Panc1 (cell line): ENCODE data around the gene ERCC1. TPM values are rescaled to one million over a fixed set of nuclear protein-coding genes. Genes with fewer than 3 reads are reported as not detected.
A peak's percentile ranks its signal among the peaks of the same experiment; 100 is the strongest.

ENCODE experiments used
- ATAC-seq: fragments of 200-7000 bp; cut with Tn5 transposase; 2 replicates; pipeline ENCODE4 v1.9.1; 2020; ENCODE audit warnings: mild to moderate bottlenecking, moderate library complexity
- BruUV-seq: library from RNA; stranded (reverse); fragments of 400-500 nt; replicated peaks from 2 replicates; lab custom pipeline; 2021; lab: Mats Ljungman, UMichigan
- CTCF ChIA-PET: fragments of 300-600 bp; sonication (Branson Sonifier 250); formaldehyde crosslinking; loops from one replicate; lab custom pipeline; 2022; ENCODE audit warnings: antibody characterized with exemption; lab: Charles Lee
- POLR2A ChIA-PET: fragments of 300-600 bp; sonication (Branson Sonifier 250); formaldehyde crosslinking; loops from one replicate; lab custom pipeline; 2022; ENCODE audit warnings: antibody characterized with exemption; lab: Charles Lee
- DNase-seq: peaks from one replicate; pipeline ENCODE4 v3.0.0-alpha.2; 2010; ENCODE audit warnings: low read depth, low spot score
- H3K27ac ChIP-seq: 2 replicates; pipeline ENCODE4 v1.5.1; 2011; ENCODE audit warnings: mild to moderate bottlenecking, low read length, inconsistent platforms
- H3K27me3 ChIP-seq: fragments of 200-500 bp; sonication (Bioruptor generic); 2 replicates; pipeline ENCODE4 v1.6.0; 2014; ENCODE audit warnings: low read length, inconsistent platforms; ENCODE audit not compliant: control insufficient read depth, insufficient read depth
- H3K36me3 ChIP-seq: fragments of 200-500 bp; sonication (Bioruptor generic); 2 replicates; pipeline ENCODE4 v1.5.1; 2014; ENCODE audit warnings: inconsistent platforms, mild to moderate bottlenecking, low read length, moderate library complexity; ENCODE audit not compliant: control insufficient read depth, insufficient read depth
- H3K4me1 ChIP-seq: 2 replicates; pipeline ENCODE4 v1.5.1; 2011; ENCODE audit warnings: inconsistent platforms, mild to moderate bottlenecking, low read length, moderate library complexity; ENCODE audit not compliant: control insufficient read depth, insufficient read depth
- H3K4me3 ChIP-seq, 2 experiments: 2 replicates each; pipeline ENCODE4 v1.5.1; 2011 to 2012; ENCODE audit warnings: low read depth in 2 of 2, low read length in 2 of 2, mild to moderate bottlenecking in 2 of 2, inconsistent platforms in 1 of 2, moderate library complexity in 1 of 2
- H3K9me3 ChIP-seq: fragments of 200-500 bp; sonication (Bioruptor generic); 2 replicates; pipeline ENCODE4 v1.5.1; 2014; ENCODE audit warnings: low read depth, mild to moderate bottlenecking, inconsistent platforms, low read length, moderate library complexity; ENCODE audit not compliant: control insufficient read depth, insufficient read depth
- POLR2AphosphoS5 ChIP-seq: IDR thresholded peaks from 2 replicates; pipeline ENCODE4 v1.6.1; 2012; ENCODE audit warnings: mild to moderate bottlenecking, low read depth, low read length, moderate library complexity
- SIN3A ChIP-seq: IDR thresholded peaks from 2 replicates; pipeline ENCODE4 v1.6.1; 2012; ENCODE audit warnings: low read depth, mild to moderate bottlenecking, low read length, moderate library complexity, borderline replicate concordance; ENCODE audit not compliant: insufficient read depth
- TCF7L2 ChIP-seq: IDR thresholded peaks from 2 replicates; pipeline ENCODE4 v1.6.1; 2011; ENCODE audit warnings: mild to moderate bottlenecking, low read depth, low read length, inconsistent platforms
- in situ Hi-C: cut with HindIII; loops from 2 replicates; pipeline ENCODE4 v1.10.0; 2016; ENCODE audit warnings: low sequenced_read_pairs, low pct_unique_long_range_greater_than_20kb
- intact Hi-C: fragments of 100-400 bp; cut with micrococcal nuclease; formaldehyde crosslinking; loops from one replicate; pipeline ENCODE4 v1.10.0; 2022; ENCODE audit not compliant: unreplicated experiment
- total RNA-seq: library from RNA; stranded (reverse); gene quantifications from one replicate; pipeline ENCODE4 v1.2.1, GENCODE V29; 2021; ENCODE audit not compliant: unreplicated experiment
- TF ChIP-seq, protein P1 (sequence below), 2 experiments: IDR thresholded peaks; 2 replicates each; pipeline ENCODE4 v1.6.1; 2011 to 2012; ENCODE audit warnings: low read depth in 2 of 2, control low read depth in 1 of 2, low read length in 1 of 2, mild to moderate bottlenecking in 1 of 2, moderate library complexity in 1 of 2; ENCODE audit not compliant: insufficient read depth in 1 of 2
- TF ChIP-seq, protein P2 (sequence below): fragments of 450-650 bp; IDR thresholded peaks from 2 replicates; pipeline ENCODE4 v1.5.1; 2017; ENCODE audit warnings: mild to moderate bottlenecking

ERCC1 gene
- total RNA-seq, 1 experiment from 2014 or later: 80.3 TPM

- no peaks in the 10 kb centered on the region for H3K4me1 ChIP-seq
- no peaks in the 10 kb centered on the region for H3K27me3 ChIP-seq
- no peaks in the 10 kb centered on the region for H3K9me3 ChIP-seq
- H3K4me3 ChIP-seq: no peak overlapping the region
- DNase-seq: no peak
- H3K36me3 ChIP-seq: no peaks in the 10 kb centered on the region; the same call in 1 of the 2 replicates
- no peak for ATAC-seq
- in situ Hi-C loops: no loop called here
- no peak overlapping the region for H3K27ac ChIP-seq
- POLR2A ChIA-PET: no interaction called here
- CTCF ChIA-PET: no interaction called here
- BruUV-seq: no TSS peak
- TF ChIP-seq POLR2AphosphoS5 (no peak), TCF7L2 (no peak), SIN3A (no peak)
- TF ChIP-seq, protein P1, sequence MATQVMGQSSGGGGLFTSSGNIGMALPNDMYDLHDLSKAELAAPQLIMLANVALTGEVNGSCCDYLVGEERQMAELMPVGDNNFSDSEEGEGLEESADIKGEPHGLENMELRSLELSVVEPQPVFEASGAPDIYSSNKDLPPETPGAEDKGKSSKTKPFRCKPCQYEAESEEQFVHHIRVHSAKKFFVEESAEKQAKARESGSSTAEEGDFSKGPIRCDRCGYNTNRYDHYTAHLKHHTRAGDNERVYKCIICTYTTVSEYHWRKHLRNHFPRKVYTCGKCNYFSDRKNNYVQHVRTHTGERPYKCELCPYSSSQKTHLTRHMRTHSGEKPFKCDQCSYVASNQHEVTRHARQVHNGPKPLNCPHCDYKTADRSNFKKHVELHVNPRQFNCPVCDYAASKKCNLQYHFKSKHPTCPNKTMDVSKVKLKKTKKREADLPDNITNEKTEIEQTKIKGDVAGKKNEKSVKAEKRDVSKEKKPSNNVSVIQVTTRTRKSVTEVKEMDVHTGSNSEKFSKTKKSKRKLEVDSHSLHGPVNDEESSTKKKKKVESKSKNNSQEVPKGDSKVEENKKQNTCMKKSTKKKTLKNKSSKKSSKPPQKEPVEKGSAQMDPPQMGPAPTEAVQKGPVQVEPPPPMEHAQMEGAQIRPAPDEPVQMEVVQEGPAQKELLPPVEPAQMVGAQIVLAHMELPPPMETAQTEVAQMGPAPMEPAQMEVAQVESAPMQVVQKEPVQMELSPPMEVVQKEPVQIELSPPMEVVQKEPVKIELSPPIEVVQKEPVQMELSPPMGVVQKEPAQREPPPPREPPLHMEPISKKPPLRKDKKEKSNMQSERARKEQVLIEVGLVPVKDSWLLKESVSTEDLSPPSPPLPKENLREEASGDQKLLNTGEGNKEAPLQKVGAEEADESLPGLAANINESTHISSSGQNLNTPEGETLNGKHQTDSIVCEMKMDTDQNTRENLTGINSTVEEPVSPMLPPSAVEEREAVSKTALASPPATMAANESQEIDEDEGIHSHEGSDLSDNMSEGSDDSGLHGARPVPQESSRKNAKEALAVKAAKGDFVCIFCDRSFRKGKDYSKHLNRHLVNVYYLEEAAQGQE (IDR thresholded peaks at IDR 0.05; ENCODE audit: insufficient read depth in 1 of 2, low read depth in 2 of 2, low read length in 1 of 2): no peak
- TF ChIP-seq, protein P2, sequence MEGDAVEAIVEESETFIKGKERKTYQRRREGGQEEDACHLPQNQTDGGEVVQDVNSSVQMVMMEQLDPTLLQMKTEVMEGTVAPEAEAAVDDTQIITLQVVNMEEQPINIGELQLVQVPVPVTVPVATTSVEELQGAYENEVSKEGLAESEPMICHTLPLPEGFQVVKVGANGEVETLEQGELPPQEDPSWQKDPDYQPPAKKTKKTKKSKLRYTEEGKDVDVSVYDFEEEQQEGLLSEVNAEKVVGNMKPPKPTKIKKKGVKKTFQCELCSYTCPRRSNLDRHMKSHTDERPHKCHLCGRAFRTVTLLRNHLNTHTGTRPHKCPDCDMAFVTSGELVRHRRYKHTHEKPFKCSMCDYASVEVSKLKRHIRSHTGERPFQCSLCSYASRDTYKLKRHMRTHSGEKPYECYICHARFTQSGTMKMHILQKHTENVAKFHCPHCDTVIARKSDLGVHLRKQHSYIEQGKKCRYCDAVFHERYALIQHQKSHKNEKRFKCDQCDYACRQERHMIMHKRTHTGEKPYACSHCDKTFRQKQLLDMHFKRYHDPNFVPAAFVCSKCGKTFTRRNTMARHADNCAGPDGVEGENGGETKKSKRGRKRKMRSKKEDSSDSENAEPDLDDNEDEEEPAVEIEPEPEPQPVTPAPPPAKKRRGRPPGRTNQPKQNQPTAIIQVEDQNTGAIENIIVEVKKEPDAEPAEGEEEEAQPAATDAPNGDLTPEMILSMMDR: no peak
- intact Hi-C loops: no loop called here
These were observed 31.6 kb downstream of the ERCC1 start for GRCh38 chr19:45391871-45392665.

- Histone ChIP-seq H3K36me3 (no peaks in the 10 kb centered on the region; the same call in 1 of the 2 replicates), H3K4me3 (no peak overlapping the region), H3K27me3 (no peaks in the 10 kb centered on the region), H3K4me1 (no peaks in the 10 kb centered on the region), H3K27ac (no peak overlapping the region), H3K9me3 (no peaks in the 10 kb centered on the region)
- in situ Hi-C loops (no loop called here), intact Hi-C loops (no loop called here)
- peak; percentile 84 for ATAC-seq
- TF ChIP-seq, protein P2: no peak
- no peak for TF ChIP-seq POLR2AphosphoS5
- TF ChIP-seq, protein P1 (IDR thresholded peaks at IDR 0.05; ENCODE audit: insufficient read depth in 1 of 2, low read depth in 2 of 2, low read length in 1 of 2): no peak
- no peak for DNase-seq
- no TSS peak for BruUV-seq
- POLR2A ChIA-PET: no interaction called here
- CTCF ChIA-PET: no interaction called here
These were observed 32.4 kb downstream of the ERCC1 start for GRCh38 chr19:45391346-45391745.
